GM04504 (cell line): Measurements from ENCODE around the gene ATP2C2.
"Not testable (repeated sequence)": the region's sequence is repeated elsewhere in the genome, so short reads cannot be mapped to it uniquely, and the experiment has no call there.

Experiments used
- DNase-seq: peaks from one replicate; pipeline ENCODE4 v3.0.0-alpha.2; 2012; ENCODE audit warnings: low read depth

ATP2C2 gene

DNA sequence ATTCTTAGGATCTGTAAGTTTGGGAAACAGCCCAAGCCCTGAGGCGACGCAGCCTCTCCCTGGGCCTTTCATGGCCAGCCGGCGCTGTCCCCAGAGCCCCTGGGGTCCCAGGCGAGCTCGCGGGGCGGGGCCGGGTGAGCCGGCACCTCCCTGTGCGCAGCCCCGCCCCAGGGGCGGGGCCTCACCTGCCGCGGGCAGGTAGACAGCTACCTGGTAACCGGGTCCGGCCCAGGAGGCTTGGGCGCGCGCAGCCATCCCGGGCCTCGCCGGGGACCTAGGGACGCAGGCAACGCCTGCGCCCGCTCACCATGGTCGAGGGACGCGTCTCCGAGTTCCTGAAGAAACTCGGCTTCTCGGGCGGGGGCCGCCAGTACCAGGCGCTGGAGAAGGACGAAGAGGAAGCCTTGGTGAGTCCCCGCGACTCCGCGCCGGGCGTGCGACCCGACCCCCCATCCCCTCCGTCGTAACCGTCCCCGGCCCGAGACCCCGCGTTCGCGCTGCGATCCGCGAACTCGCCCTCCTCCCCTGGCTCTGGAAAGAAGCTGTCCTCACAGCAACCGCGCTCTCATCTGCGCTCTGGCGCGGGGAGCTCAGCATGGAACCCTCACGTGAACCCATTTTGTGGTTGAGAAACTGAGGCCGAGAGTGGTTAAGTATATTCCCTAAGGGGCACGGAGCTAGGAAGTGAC is at the start of gene ATP2C2:
Gene ATP2C2, plus strand, starts transcription at position 231 of the 689 bp plus-strand sequence. Its CDS starts 78 bp downstream, at position 309.
- DNase-seq, result no peak

DNA sequence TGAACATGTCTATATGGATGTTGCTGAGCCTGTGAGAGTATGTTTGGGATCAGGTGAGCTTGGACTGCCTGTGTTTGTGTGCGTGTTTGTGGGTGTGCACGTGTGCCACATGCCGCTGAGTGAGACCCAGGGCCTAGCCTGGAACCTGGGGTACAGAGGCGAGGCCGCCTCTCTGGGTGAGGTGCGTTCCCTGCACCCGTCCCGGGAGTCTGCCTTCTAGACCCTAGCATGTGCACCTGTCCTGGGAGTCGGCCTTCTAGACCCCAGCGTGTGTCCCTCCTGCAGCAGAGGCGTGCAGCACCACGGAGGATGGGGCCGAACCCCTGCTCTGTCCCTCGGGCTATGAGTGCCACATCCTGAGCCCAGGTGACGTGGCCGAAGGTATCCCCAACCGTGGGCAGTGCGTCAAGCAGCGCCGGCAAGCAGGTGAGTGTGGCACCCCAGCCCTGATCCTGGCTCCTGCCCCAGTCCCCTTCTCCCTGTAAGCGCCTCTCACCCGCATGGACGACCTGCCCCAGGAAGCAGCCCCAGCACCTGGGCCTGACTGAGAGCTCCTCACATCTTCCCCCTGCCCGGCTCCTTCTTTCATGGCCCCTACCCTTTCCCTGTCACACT is 49.1 kb upstream of the ATP2C2 start:
- no peak for DNase-seq

GRCh38 chr16:84320511-84320910 is 47.8 kb upstream of the ATP2C2 start:
- no peak for DNase-seq

GRCh38 chr16:84321932-84322331 is 46.4 kb upstream of the ATP2C2 start:
- DNase-seq, result no peak

GRCh38 chr16:84322749-84323148 is 45.6 kb upstream of the ATP2C2 start:
- DNase-seq, result no peak

DNA sequence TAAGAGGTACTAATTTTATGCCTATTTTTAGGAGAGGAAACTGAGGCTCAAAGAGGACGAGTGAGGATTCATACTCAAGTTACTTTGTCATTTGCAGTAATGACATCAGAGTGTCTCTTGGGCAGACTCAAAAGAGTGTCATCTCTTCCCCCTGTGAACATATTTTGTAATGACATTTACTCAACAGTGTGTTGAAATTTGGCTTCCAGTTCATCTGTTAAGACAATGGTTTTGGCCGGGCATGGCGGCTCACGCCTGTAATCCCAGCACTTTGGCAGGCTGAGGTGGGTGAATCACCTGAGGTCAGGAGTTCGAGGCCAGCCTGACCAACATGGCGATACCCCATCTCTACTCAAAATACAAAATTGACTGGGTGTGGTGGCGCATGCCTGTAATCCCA is 44.7 kb upstream of the ATP2C2 start:
- no peak for DNase-seq

DNA sequence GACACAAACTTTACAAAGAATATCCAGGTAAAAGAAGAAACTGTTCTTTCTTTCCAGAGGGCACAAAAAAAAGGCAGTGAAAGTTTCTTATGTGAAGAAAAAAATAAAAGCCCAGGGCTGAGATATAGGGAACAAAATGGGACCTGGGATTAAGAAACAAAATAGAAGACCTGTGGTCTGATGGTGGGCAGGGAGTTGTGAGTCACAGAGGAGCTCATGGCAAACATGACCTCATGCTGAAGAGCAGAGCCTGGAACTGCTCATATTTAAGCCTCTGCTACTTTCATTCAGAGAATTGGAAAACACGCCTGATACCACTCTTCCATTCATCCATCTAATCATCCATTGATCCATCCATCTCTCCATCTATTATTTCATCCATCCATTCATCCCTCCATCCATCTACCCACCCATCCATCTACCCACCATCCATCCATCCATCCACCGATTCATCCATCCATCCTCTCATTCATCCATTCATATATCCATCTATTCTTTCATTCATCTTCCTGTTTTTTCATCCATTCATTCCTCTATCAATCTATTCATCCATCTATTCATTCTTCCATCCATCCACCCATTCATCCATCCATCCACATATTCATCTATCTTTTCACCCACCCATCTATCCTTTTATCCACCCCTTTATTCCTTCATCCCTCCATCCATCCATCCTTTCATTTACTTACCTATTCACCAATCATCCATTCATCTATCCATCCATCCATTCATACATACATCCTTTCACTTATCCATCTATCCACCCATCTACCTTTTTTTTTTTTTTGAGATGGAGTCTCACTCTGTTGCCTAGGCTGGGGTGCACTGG is 43.7 kb upstream of the ATP2C2 start:
- no peak for DNase-seq

DNA sequence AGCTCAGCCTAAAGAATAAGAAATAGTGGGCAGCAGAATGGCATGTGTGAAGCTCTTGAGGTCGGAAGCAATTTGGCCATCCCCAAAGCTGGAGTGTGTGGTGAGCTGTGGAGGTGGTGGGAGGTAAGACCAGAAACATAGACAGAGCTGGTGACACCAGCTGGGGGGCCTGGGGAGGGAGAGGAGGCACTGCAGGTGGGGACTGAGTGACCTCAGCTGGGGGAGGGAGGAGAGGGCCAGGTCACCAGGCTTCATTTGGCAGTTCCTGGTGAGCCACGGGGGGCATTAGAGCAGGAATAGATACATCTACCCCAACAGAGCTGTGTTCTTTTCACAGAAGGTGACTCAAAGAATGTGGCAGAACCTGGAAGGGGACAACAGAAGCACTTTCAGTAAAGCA is 41.8 kb upstream of the ATP2C2 start:
- DNase-seq, result no peak

DNA sequence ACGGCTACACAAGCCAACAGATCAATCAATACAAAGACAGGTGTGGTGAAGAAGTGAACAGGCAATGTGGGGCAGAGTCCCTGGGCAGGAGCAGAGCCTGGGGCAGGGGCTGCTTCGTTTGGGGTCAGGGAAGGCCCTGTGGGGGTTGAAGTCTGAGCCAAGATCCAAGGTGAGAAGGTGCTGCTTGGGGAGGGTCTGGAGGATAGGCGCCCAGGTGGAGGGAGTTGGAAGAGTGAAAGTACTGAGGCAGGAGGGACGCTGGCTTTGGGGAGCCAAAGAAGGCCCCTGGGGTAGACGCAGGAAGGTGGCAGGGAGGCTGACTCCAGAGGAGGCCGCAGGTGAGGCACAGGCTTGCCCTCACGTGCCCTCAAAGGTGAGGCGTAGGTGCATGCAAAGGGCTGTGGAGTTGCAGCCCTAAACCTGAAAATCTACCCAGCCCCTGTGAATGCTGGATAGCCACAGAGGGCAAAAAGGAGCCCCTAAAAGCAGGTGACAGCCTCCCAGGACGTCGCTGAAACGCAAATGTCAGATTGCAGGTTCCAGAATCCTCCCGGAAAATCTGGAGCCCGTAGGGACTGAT is 40.3 kb upstream of the ATP2C2 start:
- DNase-seq, result no peak

DNA sequence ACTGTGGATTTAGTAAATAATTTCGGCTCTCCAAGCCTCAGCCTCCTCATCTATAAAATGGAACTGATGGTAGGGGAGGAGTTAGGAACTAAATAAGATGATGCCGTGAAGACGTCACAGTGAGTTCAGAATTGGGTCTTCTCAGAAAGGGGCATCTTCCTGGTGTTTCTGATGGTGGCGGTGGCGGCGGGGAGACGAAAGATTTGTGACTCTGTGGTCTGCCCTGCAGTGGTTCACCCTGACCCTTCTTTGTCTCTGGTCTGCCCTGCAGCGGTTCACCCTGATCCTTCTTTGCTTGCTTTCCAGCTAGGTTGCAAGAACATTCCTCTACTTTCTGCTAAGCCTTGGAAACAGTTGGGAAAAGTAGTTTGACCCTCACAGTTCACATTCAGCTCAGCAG is 39.3 kb upstream of the ATP2C2 start:
- DNase-seq, result no peak

GRCh38 chr16:84329843-84330684 is 38.3 kb upstream of the ATP2C2 start:
- DNase-seq, result no peak

DNA sequence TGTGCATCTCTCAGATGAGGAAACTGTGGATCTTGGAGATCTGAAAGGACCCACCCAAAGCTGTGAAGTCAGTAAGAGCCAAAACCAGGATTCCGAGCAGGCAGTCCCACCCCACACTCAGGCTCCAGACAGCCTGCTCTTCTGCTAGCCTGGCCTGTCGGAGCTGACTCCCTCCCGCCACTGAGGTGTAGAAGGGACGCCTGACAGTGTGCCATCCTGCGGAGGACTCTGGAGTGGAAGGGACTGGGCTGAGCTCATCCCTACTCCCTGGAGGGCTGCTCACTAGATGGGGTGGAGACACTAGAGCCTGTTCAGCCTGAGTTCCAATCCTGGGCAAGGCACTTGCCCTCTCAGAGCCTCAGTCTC is 37.7 kb upstream of the ATP2C2 start:
- DNase-seq, result no peak

DNA sequence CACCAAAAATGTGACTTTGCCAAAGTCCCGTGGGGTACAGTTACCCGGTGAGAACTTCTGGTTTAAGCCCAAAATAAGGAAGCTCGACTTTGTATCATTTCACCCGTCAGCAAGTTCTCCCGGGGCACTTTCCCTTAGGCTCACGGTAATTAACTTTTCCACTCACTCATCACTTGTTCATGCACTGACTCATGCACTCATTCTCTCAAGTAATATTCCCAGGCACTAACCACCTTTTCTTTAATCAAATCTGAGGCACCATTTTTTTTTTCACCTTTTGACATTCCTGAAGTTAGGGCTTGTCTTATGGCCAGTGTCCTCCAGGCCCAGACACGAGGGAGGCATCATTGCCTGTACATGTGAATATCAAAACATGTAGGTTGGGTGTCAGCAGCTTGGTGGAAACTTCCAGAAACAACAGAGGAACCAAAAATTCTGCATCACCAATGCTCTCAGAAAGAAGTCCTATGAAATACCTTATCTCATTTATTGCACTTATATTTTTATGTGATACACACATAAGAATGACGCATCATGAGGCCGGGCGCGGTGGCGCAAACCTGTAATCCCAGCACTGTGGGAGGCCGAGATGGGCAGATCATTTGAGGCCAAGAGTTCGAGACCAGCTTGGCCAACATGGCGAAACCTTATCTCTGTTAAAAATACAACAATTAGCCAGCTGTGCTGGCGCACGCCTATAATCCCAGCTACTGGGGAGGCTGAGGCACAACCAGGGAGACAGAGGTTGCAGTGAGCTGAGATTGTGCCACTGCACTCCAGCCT is 36.1 kb upstream of the ATP2C2 start:
- DNase-seq, result no peak

GRCh38 chr16:84332975-84333684 is 35.2 kb upstream of the ATP2C2 start:
- no peak for DNase-seq

DNA sequence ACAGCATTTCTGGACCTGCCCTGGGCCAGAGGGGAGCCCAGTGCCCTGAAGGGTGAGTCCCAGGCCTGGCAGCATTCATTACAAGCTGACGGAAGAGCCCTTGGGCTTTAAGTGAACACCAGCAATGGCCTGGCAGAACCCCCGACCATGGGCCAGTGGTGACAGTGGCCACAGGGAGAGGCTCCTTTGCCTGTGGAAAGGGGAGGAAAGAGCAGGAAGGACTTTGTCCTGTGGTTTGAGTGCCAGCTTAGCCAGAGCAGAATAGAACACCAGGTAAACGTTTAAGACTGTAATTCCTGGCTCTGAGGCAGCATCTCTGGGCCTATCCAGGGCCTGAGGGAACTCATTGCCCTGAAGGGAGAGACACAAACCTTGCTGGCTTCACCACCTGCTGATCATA is 34.3 kb upstream of the ATP2C2 start:
- no peak for DNase-seq

GRCh38 chr16:84334482-84334881 is 33.9 kb upstream of the ATP2C2 start:
- no peak for DNase-seq

- DNase-seq, result not testable (repeated sequence)
These were observed 31.1 kb upstream of the ATP2C2 start for GRCh38 chr16:84337236-84337635.

DNA sequence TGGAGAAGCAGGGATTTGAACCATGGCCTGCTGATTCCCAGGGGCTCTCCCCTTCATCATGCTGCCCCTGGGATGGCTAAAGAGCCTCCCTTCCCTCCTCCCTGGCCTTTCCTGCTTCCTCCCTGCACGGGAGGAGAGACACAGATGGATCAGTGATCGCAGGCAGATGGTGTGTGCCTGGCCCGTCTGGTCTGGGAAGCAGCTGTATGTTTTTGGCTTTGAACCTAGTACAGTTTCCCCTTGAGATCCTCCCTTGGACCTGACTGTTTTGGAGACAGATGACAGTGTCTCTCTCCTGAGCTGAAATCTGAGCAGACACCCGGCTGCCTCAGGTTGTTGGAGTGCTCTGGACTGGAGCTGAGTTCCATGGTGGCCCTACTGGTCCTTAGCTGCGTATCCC is 29.0 kb upstream of the ATP2C2 start:
- no peak for DNase-seq

GRCh38 chr16:84339766-84340165 is 28.6 kb upstream of the ATP2C2 start:
- DNase-seq, result no peak

DNA sequence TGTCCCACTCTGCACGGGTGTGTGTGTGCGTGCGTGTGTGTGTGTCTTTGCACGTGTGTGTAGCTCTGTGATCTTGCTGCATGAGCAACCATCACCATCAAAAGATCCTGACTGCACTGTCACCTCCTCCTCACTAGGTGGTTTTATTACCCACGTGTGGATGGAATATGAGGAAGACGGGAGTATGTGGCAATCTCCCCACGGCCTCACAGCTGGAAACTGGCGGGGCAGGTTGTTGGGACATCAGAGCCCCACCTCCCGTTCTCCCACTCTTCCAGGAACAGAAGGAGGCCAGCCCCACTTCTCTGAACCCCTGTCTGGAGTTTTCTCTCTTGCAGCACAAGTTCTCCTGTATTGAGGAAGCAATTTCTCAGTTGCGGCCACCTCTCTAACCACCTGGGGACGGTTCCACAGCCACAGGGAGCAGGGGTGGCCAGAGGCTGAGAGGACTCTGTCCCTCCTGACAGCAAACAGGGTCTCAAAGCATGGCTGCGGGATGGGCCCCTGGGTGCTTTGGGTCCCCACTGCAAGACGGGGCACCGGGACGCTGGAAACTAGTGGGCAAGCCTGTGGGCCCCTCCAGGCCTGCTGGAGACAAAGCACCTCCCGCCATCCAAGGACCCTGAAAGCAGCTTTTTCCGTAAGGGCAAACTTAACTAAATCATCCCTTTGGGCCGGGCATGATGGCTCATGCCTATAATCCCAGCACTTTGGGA is 27.9 kb upstream of the ATP2C2 start:
- no peak for DNase-seq
